KMS-11 (cell line): ENCODE results near the gene MPP7.

Experiments used
- H2AFZ ChIP-seq: fragments of 200-600 bp; sonication (generic); 2 replicates; pipeline ENCODE4 v1.6.1; 2016; ENCODE audit warnings: antibody characterized with exemption, mixed run types, low read depth
- H3K27ac ChIP-seq: fragments of 200-600 bp; sonication (generic); 2 replicates; pipeline ENCODE4 v1.6.1; 2016; ENCODE audit warnings: mild to moderate bottlenecking, mixed run types
- H3K27me3 ChIP-seq: fragments of 200-600 bp; sonication (generic); 2 replicates; pipeline ENCODE4 v1.6.1; 2017; ENCODE audit warnings: mild to moderate bottlenecking, low read depth, mixed run types, moderate library complexity; ENCODE audit not compliant: insufficient read depth
- H3K36me3 ChIP-seq: fragments of 200-600 bp; sonication (generic); 2 replicates; pipeline ENCODE4 v1.6.1; 2017; ENCODE audit warnings: mild to moderate bottlenecking, mixed run types; ENCODE audit not compliant: insufficient read depth
- H3K4me1 ChIP-seq: fragments of 200-600 bp; sonication (generic); 2 replicates; pipeline ENCODE4 v1.6.1; 2016; ENCODE audit warnings: mild to moderate bottlenecking, low read depth, mixed run types; ENCODE audit not compliant: poor library complexity, severe bottlenecking
- H3K4me2 ChIP-seq: fragments of 200-600 bp; sonication (generic); 2 replicates; pipeline ENCODE4 v1.7.0; 2016; ENCODE audit warnings: mild to moderate bottlenecking, mixed run types
- H3K4me3 ChIP-seq: fragments of 200-600 bp; sonication (generic); IDR thresholded peaks from 2 replicates; pipeline ENCODE4 v1.6.1; 2017; ENCODE audit warnings: low read depth, low read length, mixed read lengths; ENCODE audit not compliant: insufficient read depth
- H3K79me2 ChIP-seq: fragments of 200-600 bp; sonication (generic); 2 replicates; pipeline ENCODE4 v1.6.1; 2016; ENCODE audit warnings: low read depth, mixed run types; ENCODE audit not compliant: insufficient read depth
- H3K9ac ChIP-seq: fragments of 200-600 bp; sonication (generic); 2 replicates; pipeline ENCODE4 v1.6.1; 2016; ENCODE audit warnings: mild to moderate bottlenecking, mixed run types
- H4K20me1 ChIP-seq: fragments of 200-600 bp; sonication (generic); 2 replicates; pipeline ENCODE4 v1.6.1; 2016; ENCODE audit warnings: mild to moderate bottlenecking, mixed run types; ENCODE audit not compliant: insufficient read depth
- CTCF ChIP-seq: fragments of 200-600 bp; sonication (generic); conservative IDR thresholded peaks from 2 replicates; pipeline ENCODE4 v1.6.1; 2017; ENCODE audit warnings: low read depth, mild to moderate bottlenecking, antibody characterized with exemption, low read length, moderate library complexity, mixed read lengths

The MPP7 gene

GRCh38 chr10:28269842-28270456 is 32.9 kb downstream of the MPP7 start:
- Histone ChIP-seq H3K36me3 (no peaks in the 10 kb centered on the region), H3K4me3 (no peak overlapping the region), H3K27ac (no peak overlapping the region), H3K27me3 (peaks cover 2% of the 10 kb centered on the region; the same call in 1 of the 2 replicates), H4K20me1 (no peaks in the 10 kb centered on the region), H2AFZ (no peak overlapping the region), H3K4me2 (no peak overlapping the region), H3K9ac (no peak overlapping the region), H3K4me1 (no peaks in the 10 kb centered on the region), H3K79me2 (no peaks in the 10 kb centered on the region)
- TF ChIP-seq CTCF = no peak

- TF ChIP-seq CTCF = no peak
- no peaks in the 10 kb centered on the region for H3K4me1 ChIP-seq
- no peak overlapping the region for H2AFZ ChIP-seq
- no peak overlapping the region for H3K27ac ChIP-seq
- H3K4me3 ChIP-seq = no peak overlapping the region
- no peaks in the 10 kb centered on the region for H4K20me1 ChIP-seq
- no peak overlapping the region for H3K4me2 ChIP-seq
- H3K79me2 ChIP-seq = no peaks in the 10 kb centered on the region
- H3K27me3 ChIP-seq = no peaks in the 10 kb centered on the region
- H3K36me3 ChIP-seq = no peaks in the 10 kb centered on the region
- H3K9ac ChIP-seq = no peak overlapping the region
Measured at GRCh38 chr10:28266449-28267224, 36.2 kb downstream of the MPP7 start.

- no peak overlapping the region for H3K27ac ChIP-seq
- no peaks in the 10 kb centered on the region for H3K36me3 ChIP-seq
- no peak overlapping the region for H3K4me3 ChIP-seq
- H2AFZ ChIP-seq = no peak overlapping the region
- no peak overlapping the region for H3K9ac ChIP-seq
- H3K4me1 ChIP-seq = no peaks in the 10 kb centered on the region
- no peaks in the 10 kb centered on the region for H3K27me3 ChIP-seq
- no peak for TF ChIP-seq CTCF
- H3K4me2 ChIP-seq = no peak overlapping the region
- no peaks in the 10 kb centered on the region for H4K20me1 ChIP-seq
- no peaks in the 10 kb centered on the region for H3K79me2 ChIP-seq
Measured at GRCh38 chr10:28263136-28263857, 39.6 kb downstream of the MPP7 start.

GRCh38 chr10:28256776-28257175 is 46.1 kb downstream of the MPP7 start:
- no peaks in the 10 kb centered on the region for H3K79me2 ChIP-seq
- no peaks in the 10 kb centered on the region for H3K4me1 ChIP-seq
- H2AFZ ChIP-seq = no peak overlapping the region
- no peaks in the 10 kb centered on the region for H4K20me1 ChIP-seq
- no peaks in the 10 kb centered on the region for H3K27me3 ChIP-seq
- no peaks in the 10 kb centered on the region for H3K36me3 ChIP-seq
- TF ChIP-seq CTCF = no peak
- no peak overlapping the region for H3K4me3 ChIP-seq
- no peak overlapping the region for H3K27ac ChIP-seq
- no peak overlapping the region for H3K4me2 ChIP-seq
- no peak overlapping the region for H3K9ac ChIP-seq
